Loucy (cell line): Measurements from ENCODE around the gene CROCC.
"Not testable (repeated sequence)": the region's sequence is repeated elsewhere in the genome, so short reads cannot be mapped to it uniquely, and the experiment has no call there.

Source experiments
- H2AFZ ChIP-seq: fragments of 200-600 bp; sonication (generic); 2 replicates; pipeline ENCODE4 v1.6.0; 2016; ENCODE audit warnings: antibody characterized with exemption, mild to moderate bottlenecking, low read length, moderate library complexity
- H3F3A ChIP-seq: fragments of 200-600 bp; 2 replicates; pipeline ENCODE4 v1.6.0; 2016; ENCODE audit warnings: antibody characterized with exemption, low read depth, mild to moderate bottlenecking
- H3K27me3 ChIP-seq: fragments of 200-600 bp; sonication (generic); 2 replicates; pipeline ENCODE4 v1.6.1; 2014; ENCODE audit warnings: low read length, mild to moderate bottlenecking; ENCODE audit not compliant: insufficient read depth, poor library complexity, severe bottlenecking
- H3K36me3 ChIP-seq: fragments of 200-600 bp; sonication (generic); 2 replicates; pipeline ENCODE4 v1.6.1; 2016; ENCODE audit warnings: low read length; ENCODE audit not compliant: insufficient read depth
- H3K4me1 ChIP-seq: fragments of 200-600 bp; sonication (generic); 2 replicates; pipeline ENCODE4 v1.5.1; 2014; ENCODE audit warnings: low read length, mild to moderate bottlenecking; ENCODE audit not compliant: insufficient read depth, poor library complexity, severe bottlenecking
- H3K4me2 ChIP-seq: fragments of 200-600 bp; sonication (generic); 2 replicates; pipeline ENCODE4 v1.6.0; 2014; ENCODE audit warnings: antibody characterized with exemption, low read length, low read depth, mild to moderate bottlenecking; ENCODE audit not compliant: poor library complexity, severe bottlenecking
- H3K4me3 ChIP-seq: fragments of 200-600 bp; sonication (generic); 2 replicates; pipeline ENCODE4 v1.5.1; 2014; ENCODE audit warnings: low read length, mild to moderate bottlenecking, mixed read lengths; ENCODE audit not compliant: poor library complexity, severe bottlenecking
- H3K79me2 ChIP-seq: fragments of 200-600 bp; sonication (generic); 2 replicates; pipeline ENCODE4 v1.6.1; 2014; ENCODE audit warnings: low read length; ENCODE audit not compliant: insufficient read depth
- H3K9ac ChIP-seq: fragments of 200-600 bp; sonication (generic); 2 replicates; pipeline ENCODE4 v1.6.0; 2014; ENCODE audit warnings: mild to moderate bottlenecking, low read depth, low read length, moderate library complexity; ENCODE audit not compliant: poor library complexity, severe bottlenecking
- H3K9me2 ChIP-seq: fragments of 200-600 bp; sonication (generic); replicated peaks from 2 replicates; pipeline ENCODE4 v1.6.1; 2016; ENCODE audit warnings: low read depth, low read length, mixed read lengths
- H3K9me3 ChIP-seq: fragments of 200-600 bp; sonication (generic); 2 replicates; pipeline ENCODE4 v1.6.1; 2014; ENCODE audit warnings: mild to moderate bottlenecking, antibody characterized with exemption, low read length, low read depth; ENCODE audit not compliant: insufficient read depth
- H4K20me1 ChIP-seq: fragments of 200-600 bp; sonication (generic); 2 replicates; pipeline ENCODE4 v1.6.0; 2014; ENCODE audit warnings: antibody characterized with exemption, low read length, mild to moderate bottlenecking; ENCODE audit not compliant: insufficient read depth, poor library complexity, severe bottlenecking
- EZH2phosphoT487 ChIP-seq: fragments of 200-600 bp; IDR thresholded peaks from 2 replicates; pipeline ENCODE4 v1.6.1; 2018; ENCODE audit warnings: antibody characterized with exemption, mild to moderate bottlenecking, moderate library complexity, borderline replicate concordance
- TF ChIP-seq, protein P1 (sequence below): fragments of 200-600 bp; sonication (generic); conservative IDR thresholded peaks from 2 replicates; pipeline ENCODE4 v1.5.1; 2014; ENCODE audit warnings: mild to moderate bottlenecking, antibody characterized with exemption, low read length

The CROCC gene

DNA sequence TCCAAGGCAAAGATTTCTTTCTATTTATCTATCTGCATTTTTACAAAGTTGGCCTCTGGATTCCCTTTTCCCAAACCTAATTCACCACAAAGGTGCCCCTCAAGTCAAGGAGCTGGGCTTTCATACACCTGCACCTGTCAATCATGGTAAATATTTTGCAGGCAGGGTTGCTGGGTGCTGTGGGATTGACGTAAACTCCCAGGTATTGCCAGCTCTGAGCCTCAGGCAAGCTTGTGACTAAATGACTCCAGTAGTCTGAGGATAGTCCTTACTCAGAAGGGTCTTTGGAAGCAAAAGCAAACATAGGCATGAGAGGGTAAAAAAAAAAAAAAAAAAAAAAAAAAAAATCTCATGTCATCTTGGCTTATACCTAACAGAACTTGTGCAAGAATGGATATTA is 40.0 kb upstream of the CROCC start:
- H3K9me2 ChIP-seq, H3K4me2 ChIP-seq, H3K9me3 ChIP-seq, H4K20me1 ChIP-seq, H3K79me2 ChIP-seq, H3K4me1 ChIP-seq, H3K27me3 ChIP-seq, H3K9ac ChIP-seq, H2AFZ ChIP-seq, H3F3A ChIP-seq, H3K4me3 ChIP-seq, H3K36me3 ChIP-seq: not testable (repeated sequence)

DNA sequence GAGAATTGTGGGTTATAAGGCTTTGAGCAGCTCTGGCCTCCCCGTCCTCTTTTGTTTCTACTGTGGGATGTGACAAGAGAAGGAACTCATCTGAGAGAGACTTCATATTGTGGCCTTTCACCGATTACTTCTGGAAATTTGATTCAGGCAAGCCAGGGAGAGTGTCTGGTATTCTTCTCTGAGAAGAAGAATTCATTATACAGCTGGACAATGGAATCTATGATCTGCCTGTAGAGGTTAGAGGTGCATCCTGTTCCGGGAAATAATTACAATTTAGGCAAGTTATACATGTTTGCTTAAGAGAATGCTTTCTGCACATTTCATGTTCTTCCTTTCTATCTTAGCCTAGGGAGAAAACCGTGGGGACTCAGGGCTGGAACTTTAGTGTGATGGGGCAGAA is 38.7 kb upstream of the CROCC start:
- H3K9ac ChIP-seq, result no peak overlapping the region
- no peaks in the 10 kb centered on the region for H3F3A ChIP-seq
- no peaks in the 10 kb centered on the region for H3K27me3 ChIP-seq
- no peaks in the 10 kb centered on the region for H4K20me1 ChIP-seq
- no peak overlapping the region for H3K4me3 ChIP-seq
- no peaks in the 10 kb centered on the region for H3K4me1 ChIP-seq
- no peak overlapping the region for H2AFZ ChIP-seq
- no peaks in the 10 kb centered on the region for H3K79me2 ChIP-seq
- no peaks in the 10 kb centered on the region for H3K9me2 ChIP-seq
- no peaks in the 10 kb centered on the region for H3K36me3 ChIP-seq
- no peaks in the 10 kb centered on the region for H3K9me3 ChIP-seq
- TF ChIP-seq, protein P1, sequence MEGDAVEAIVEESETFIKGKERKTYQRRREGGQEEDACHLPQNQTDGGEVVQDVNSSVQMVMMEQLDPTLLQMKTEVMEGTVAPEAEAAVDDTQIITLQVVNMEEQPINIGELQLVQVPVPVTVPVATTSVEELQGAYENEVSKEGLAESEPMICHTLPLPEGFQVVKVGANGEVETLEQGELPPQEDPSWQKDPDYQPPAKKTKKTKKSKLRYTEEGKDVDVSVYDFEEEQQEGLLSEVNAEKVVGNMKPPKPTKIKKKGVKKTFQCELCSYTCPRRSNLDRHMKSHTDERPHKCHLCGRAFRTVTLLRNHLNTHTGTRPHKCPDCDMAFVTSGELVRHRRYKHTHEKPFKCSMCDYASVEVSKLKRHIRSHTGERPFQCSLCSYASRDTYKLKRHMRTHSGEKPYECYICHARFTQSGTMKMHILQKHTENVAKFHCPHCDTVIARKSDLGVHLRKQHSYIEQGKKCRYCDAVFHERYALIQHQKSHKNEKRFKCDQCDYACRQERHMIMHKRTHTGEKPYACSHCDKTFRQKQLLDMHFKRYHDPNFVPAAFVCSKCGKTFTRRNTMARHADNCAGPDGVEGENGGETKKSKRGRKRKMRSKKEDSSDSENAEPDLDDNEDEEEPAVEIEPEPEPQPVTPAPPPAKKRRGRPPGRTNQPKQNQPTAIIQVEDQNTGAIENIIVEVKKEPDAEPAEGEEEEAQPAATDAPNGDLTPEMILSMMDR, result no peak
- no peak for TF ChIP-seq EZH2phosphoT487
- no peak overlapping the region for H3K4me2 ChIP-seq

DNA sequence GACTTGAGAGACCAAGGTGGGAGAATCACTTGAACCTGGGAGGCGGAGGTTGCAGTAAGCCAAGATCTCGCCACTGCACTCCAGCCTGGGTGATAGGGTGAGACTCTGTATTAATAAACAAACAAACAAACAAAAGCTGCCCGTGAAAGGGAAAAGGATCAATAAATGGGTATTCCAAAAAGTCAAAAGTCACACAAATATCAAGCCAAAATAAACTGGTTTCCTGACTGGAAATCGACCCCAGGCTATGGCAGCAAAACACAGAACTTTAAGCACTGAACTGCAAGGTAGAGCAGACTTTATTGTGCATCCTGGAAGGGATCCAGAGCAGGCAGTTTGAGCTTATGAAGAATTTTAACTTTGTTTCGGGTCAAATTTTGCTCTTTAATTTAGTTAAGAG is 37.2 kb upstream of the CROCC start:
- H3K9ac ChIP-seq, H3K4me3 ChIP-seq, H3K27me3 ChIP-seq, H3F3A ChIP-seq, H3K4me2 ChIP-seq, H3K9me3 ChIP-seq, H3K36me3 ChIP-seq, H3K9me2 ChIP-seq, H2AFZ ChIP-seq, H4K20me1 ChIP-seq, H3K4me1 ChIP-seq, H3K79me2 ChIP-seq: not testable (repeated sequence)

DNA sequence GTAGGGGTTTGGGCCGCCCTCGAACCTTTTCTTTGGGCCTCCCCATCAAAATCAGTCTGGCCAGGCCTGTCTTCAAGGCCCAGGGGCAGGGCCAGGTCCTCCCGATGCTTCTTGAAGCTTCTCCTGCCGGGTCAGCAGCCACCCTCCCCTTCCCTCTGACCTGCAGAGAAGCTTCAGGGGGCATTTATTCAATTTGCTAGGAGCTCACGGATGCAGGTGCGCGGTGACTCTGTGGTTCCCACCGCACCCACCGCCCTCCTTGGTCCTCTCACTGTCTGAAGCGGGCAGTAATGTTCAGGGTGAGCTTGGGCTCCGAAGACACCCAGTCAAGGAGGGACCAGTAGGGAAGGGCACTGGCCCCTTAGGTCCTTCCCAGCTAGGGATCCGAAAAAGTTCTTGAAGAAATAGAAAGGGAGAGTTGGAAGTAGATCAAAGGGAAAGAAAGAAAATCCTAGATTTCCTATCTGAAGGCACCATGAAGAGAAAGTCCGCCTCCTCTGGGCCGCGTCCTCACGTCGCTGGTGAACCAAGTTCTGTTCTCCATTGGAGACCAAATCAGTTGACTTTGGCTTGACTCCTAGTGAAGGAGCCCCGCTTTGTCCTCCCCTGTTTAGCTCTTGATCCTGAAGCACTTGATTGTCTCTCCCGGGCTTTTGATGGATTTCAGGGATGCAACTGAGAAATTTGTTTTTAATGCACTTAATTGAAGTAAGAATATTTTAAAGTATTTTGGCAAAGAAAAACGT is 34.7 kb upstream of the CROCC start:
- Histone ChIP-seq H3K9me3 (no peaks in the 10 kb centered on the region), H3K4me3 (no peak overlapping the region), H3K4me1 (no peaks in the 10 kb centered on the region), H3K4me2 (no peak overlapping the region), H3K27me3 (no peaks in the 10 kb centered on the region), H2AFZ (no peak overlapping the region), H3K36me3 (no peaks in the 10 kb centered on the region), H3K9ac (no peak overlapping the region), H3F3A (no peaks in the 10 kb centered on the region), H3K79me2 (no peaks in the 10 kb centered on the region), H4K20me1 (no peaks in the 10 kb centered on the region), H3K9me2 (no peaks in the 10 kb centered on the region)
- no peak for TF ChIP-seq EZH2phosphoT487
- TF ChIP-seq, protein P1, result no peak
